Subcutaneous adipose tissue (tissue), 4 donors: ENCODE data around the gene USH2A. TPM values are rescaled to one million over a fixed set of nuclear protein-coding genes. Genes with fewer than 3 reads are reported as not detected.

Experiments
- total RNA-seq, 4 donors: library from RNA; depleted of rRNA; stranded (reverse); fragments of >200 nt; gene quantifications; one replicate each; pipeline ENCODE4 v1.1.0, GENCODE V29; 2016
- TF ChIP-seq, protein P1 (sequence below): fragments of 450-650 bp; IDR thresholded peaks from one replicate; pipeline ENCODE4 v1.5.1; 2016; ENCODE audit warnings: low read depth, mild to moderate bottlenecking, control low read depth, antibody characterized with exemption, moderate library complexity

The USH2A gene
- total RNA-seq, 4 donors from 2014 or later: under 0.01 TPM; not detected in 3

DNA sequence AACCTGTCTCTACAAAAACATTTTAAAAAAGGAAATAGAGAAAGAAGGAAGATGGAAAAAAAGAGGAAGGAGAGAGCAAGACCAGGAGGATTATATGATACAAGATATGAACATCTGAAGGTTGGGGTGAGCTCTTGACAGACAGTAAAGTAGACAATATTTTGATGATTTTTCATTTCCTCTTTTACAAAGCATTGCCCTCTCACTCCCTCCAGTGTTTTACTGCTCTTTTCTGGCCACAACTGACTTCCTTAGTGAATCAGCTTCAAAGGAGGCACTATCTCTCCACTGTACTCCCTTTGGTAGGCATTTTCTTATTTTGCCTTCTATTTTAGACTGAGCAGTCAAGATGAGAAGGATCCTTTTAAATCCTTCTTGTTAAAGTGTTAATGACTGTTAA is 559.5 kb downstream of the USH2A start:
- TF ChIP-seq, protein P1, sequence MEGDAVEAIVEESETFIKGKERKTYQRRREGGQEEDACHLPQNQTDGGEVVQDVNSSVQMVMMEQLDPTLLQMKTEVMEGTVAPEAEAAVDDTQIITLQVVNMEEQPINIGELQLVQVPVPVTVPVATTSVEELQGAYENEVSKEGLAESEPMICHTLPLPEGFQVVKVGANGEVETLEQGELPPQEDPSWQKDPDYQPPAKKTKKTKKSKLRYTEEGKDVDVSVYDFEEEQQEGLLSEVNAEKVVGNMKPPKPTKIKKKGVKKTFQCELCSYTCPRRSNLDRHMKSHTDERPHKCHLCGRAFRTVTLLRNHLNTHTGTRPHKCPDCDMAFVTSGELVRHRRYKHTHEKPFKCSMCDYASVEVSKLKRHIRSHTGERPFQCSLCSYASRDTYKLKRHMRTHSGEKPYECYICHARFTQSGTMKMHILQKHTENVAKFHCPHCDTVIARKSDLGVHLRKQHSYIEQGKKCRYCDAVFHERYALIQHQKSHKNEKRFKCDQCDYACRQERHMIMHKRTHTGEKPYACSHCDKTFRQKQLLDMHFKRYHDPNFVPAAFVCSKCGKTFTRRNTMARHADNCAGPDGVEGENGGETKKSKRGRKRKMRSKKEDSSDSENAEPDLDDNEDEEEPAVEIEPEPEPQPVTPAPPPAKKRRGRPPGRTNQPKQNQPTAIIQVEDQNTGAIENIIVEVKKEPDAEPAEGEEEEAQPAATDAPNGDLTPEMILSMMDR: no peak

DNA sequence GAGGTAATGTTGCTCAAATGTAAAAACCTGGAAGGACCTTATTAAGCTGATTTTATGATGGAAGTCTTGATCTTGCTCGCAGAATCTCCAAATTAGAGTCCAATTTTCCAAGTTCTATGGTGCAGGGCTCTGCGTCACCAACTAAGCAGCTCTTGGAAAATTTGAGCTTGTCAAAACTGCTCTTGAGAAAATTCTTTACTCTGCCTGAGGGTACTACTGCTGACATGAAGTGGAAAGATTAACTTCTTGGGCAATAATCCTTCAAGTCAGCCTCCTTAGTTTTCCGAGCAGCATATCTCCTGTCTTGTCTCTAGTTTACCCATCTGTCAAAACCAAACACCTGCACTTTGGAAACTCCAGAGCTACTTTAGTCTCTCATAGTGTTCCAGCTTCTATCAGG is 562.4 kb downstream of the USH2A start:
- TF ChIP-seq, protein P1: no peak

DNA sequence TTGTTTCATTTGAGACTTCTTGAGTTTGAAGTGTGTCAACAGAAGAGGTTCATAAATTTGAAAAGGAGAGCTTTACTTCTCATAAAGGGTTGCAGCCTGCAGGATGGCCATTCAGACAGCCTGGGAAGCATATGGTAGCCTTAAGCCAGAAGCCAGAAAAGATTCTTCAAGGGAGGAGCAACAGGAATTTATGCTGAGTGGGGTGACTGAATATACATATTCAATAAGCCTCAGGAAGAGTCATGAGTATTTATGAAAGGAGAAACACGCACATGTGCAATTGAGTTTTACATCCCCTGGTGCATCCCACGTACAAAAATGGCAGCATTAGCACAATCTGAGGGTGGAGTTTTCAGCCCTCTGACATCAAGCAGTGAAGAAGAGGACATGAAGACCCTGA is 565.9 kb downstream of the USH2A start:
- TF ChIP-seq, protein P1: no peak

DNA sequence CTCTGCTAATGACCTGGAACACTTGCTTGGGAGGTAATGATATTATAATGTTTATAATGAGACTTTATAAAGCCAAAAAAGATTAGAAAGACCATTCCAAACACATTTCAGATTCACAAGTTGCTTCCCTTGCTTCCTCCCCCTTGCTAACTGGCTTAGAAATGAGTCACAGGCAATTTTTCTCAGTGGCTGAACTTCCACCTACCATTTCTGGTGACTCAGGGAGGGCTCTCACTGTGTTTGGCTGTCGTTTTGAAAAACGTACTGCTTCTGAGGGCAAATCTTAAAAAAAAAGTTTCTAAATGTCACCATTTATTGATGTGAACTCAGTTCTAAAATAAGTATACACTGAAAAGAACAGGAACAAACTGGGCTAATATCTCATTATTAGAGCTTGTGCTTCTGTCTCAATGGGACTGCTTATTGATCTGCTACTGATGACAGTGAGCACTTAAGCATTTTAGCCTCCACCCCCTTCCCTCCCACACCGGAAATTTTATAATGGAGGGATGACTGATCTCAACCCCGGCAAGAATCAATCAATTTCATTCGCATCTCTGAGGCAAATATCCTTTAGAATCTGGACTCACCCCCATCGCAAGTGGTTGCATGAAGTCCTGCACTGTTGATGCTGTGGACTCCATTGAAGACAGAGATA is 577.9 kb downstream of the USH2A start:
- TF ChIP-seq, protein P1: no peak

DNA sequence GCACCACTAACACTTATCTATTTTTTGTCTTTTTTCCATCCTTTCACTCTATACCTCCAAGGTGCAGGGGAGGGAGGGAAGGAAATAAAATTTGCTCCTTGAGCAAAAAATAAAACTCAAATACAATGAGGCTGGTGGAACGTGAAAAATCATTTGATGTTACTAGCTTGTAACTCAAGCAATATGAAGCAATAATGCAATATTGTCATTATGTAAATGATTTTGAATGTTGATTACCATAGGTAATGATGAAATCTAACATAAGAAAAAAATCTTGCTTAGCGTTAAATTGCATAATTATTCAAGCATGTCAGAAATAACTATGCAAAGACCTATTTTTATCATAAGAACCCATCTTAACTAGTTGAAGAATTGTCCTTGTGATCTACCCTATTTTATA is 578.5 kb downstream of the USH2A start:
- TF ChIP-seq, protein P1: no peak

DNA sequence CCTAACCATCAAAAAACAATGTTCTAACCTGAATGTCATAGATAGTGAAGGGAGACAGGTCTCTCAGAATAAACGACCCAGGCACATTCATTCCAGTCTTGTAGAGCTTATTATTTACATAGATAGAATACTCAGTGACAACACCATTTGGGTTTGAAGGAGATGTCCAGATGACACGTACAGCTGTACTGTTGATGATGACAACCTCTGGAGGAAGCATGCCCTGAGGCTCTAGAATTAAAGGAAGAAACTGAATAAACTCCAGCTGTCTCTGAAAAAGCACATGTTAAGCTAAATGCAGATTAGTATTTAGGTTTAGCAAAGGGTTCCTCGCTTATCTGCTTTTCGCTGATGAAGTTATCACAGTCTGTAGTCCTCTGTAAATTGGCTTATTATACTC is 579.0 kb downstream of the USH2A start:
- TF ChIP-seq, protein P1: no peak

DNA sequence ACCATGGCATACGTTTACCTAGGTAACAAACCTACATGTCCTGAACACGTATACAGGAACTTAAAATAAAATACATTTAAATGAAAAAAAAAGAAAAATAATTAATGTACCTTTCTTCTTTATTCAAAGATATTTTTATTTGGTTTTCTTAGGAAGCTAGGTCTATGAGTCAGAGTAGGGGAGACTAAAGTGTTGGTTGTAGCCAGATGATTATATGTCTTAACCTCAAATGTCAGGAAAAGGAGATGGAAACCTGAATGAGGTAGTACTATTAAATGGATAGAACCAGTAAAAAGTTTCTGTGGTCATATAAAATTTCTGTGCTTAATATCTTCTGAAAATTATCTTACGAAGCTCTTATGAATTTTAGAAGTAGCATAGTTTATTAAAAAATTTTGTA is 580.3 kb downstream of the USH2A start:
- TF ChIP-seq, protein P1: no peak
